K562 (cell line): Measurements from ENCODE around the gene TSGA10. TPM values are rescaled to one million over a fixed set of nuclear protein-coding genes. Genes with fewer than 3 reads are reported as not detected.
A peak's percentile ranks its signal among the peaks of the same experiment; 100 is the strongest.
"Not testable (repeated sequence)": the region's sequence is repeated elsewhere in the genome, so short reads cannot be mapped to it uniquely, and the experiment has no call there.

Source experiments
- ATAC-seq: fragments of 200-7000 bp; cut with Tn5 transposase; 3 replicates; pipeline ENCODE4 v1.9.1; 2020; ENCODE audit warnings: moderate library complexity
- BruUV-seq: library from RNA; stranded (reverse); fragments of 400-500 nt; replicated peaks from 2 replicates; lab custom pipeline; 2021; lab: Mats Ljungman, UMichigan
- CTCF ChIA-PET: fragments of 300-600 bp; formaldehyde crosslinking; extraction: SDS; loops from one replicate; lab custom pipeline; 2021; ENCODE audit warnings: low intra/inter-chr PET ratio; lab: Yijun Ruan, JAX
- POLR2A ChIA-PET: fragments of 300-600, 350-650 bp; sonication (Branson Sonifier 250); formaldehyde crosslinking; extraction: SDS; loops from one replicate; lab custom pipeline; 2021; ENCODE audit warnings: antibody characterized with exemption, inconsistent platforms; lab: Yijun Ruan, JAX
- DNase-seq, 4 experiments: peaks; one replicate each; pipeline versions ENCODE4 v3.0.0 to v3.0.0-alpha.2; 2011 to 2018; ENCODE audit warnings: low spot score in 3 of 4, mixed read lengths in 3 of 4; ENCODE audit errors: extremely low read depth in 1 of 4
- FAIRE-seq: peaks from 2 replicates; lab custom pipeline; 2011; peaks lifted over from hg19 to GRCh38; lab: Jason Lieb, UNC
- H2AFZ ChIP-seq: 2 replicates; pipeline ENCODE4 v1.6.0; 2011; ENCODE audit warnings: low read depth, low read length, control low read depth, inconsistent platforms
- H3K27ac ChIP-seq: fragments of 200-600 bp; 3 replicates; pipeline ENCODE4 v1.8.0; 2011; ENCODE audit warnings: low read depth, mild to moderate bottlenecking, control low read depth, inconsistent platforms, low read length, moderate library complexity, mixed read lengths; ENCODE audit errors: extremely low read depth
- H3K27me3 ChIP-seq, 2 experiments: fragments of 300-600 bp in 1 of 2; 2 replicates in 1 of 2; 3 replicates in 1 of 2; pipeline versions ENCODE4 v1.6.0 to v1.8.0; 2011; ENCODE audit warnings: inconsistent platforms in 2 of 2, low read length in 2 of 2, mild to moderate bottlenecking in 1 of 2, mixed read lengths in 1 of 2, moderate library complexity in 1 of 2; ENCODE audit not compliant: control insufficient read depth in 2 of 2, insufficient read depth in 2 of 2
- H3K36me3 ChIP-seq: fragments of 300-600 bp; 3 replicates; pipeline ENCODE4 v1.8.0; 2011; ENCODE audit warnings: mild to moderate bottlenecking, low read length, inconsistent platforms; ENCODE audit not compliant: control insufficient read depth, insufficient read depth
- H3K4me1 ChIP-seq, 2 experiments: fragments of 200-600 bp in 1 of 2; replicated peaks in 1 of 2; 2 replicates in 1 of 2; 3 replicates in 1 of 2; pipeline versions ENCODE4 v1.5.1 to v1.8.0; 2011; ENCODE audit warnings: inconsistent platforms in 2 of 2, low read length in 2 of 2, mild to moderate bottlenecking in 1 of 2, mixed read lengths in 1 of 2, moderate library complexity in 1 of 2; ENCODE audit not compliant: control insufficient read depth in 2 of 2, insufficient read depth in 2 of 2
- H3K4me2 ChIP-seq: 2 replicates; pipeline ENCODE4 v1.6.1; 2011; ENCODE audit warnings: low read length, control low read depth, inconsistent platforms, mixed read lengths; ENCODE audit not compliant: insufficient read depth
- H3K4me3 ChIP-seq: fragments of 200-600 bp; sonication (generic), shearing (Covaris generic); 2 replicates; pipeline ENCODE4 v1.5.1; 2016; ENCODE audit warnings: control low read depth, inconsistent platforms
- H3K79me2 ChIP-seq: fragments of 200-600 bp; 3 replicates; pipeline ENCODE4 v1.8.0; 2011; ENCODE audit warnings: low read length, inconsistent platforms; ENCODE audit not compliant: control insufficient read depth, insufficient read depth
- H3K9ac ChIP-seq, 2 experiments: 2 replicates each; pipeline versions ENCODE4 v1.6.0 to v1.6.1; 2011; ENCODE audit warnings: low read depth in 2 of 2, low read length in 2 of 2, control low read depth in 1 of 2, inconsistent platforms in 1 of 2, mild to moderate bottlenecking in 1 of 2, mixed read lengths in 1 of 2; ENCODE audit not compliant: insufficient read depth in 1 of 2
- H3K9me1 ChIP-seq: one replicate; pipeline ENCODE4 v1.6.0; 2011; ENCODE audit warnings: inconsistent platforms, mild to moderate bottlenecking, low read length, moderate library complexity; ENCODE audit not compliant: control insufficient read depth, insufficient read depth
- H3K9me3 ChIP-seq: replicated peaks from 2 replicates; pipeline ENCODE4 v1.5.1; 2011; ENCODE audit warnings: low read depth, low read length, inconsistent platforms; ENCODE audit not compliant: control insufficient read depth, insufficient read depth
- H4K20me1 ChIP-seq: replicated peaks from 2 replicates; pipeline ENCODE4 v1.6.1; 2011; ENCODE audit warnings: low read length, inconsistent platforms, mixed read lengths; ENCODE audit not compliant: control insufficient read depth, insufficient read depth
- GTF2E2 ChIP-seq: fragments of 200-800 bp; sonication (Bioruptor generic); IDR thresholded peaks from 2 replicates; pipeline ENCODE4 v1.6.1; 2016; ENCODE audit warnings: missing genetic modification characterization, missing compliant biosample characterization
- NR3C1 ChIP-seq: sonication (generic); formaldehyde crosslinking; IDR thresholded peaks from 2 replicates; pipeline ENCODE4 v1.8.1; 2022; ENCODE audit warnings: missing genetic modification reagents
- SP2 ChIP-seq: IDR thresholded peaks from 2 replicates; pipeline ENCODE4 v1.6.1; 2011; ENCODE audit warnings: mild to moderate bottlenecking, low read depth, low read length, moderate library complexity; ENCODE audit not compliant: poor library complexity, severe bottlenecking; ENCODE audit errors: extremely low read depth
- ZNF133 ChIP-seq: fragments of 250-450 bp; sonication (Bioruptor Pico); IDR thresholded peaks from 2 replicates; pipeline ENCODE4 v1.4.0; 2020; ENCODE audit warnings: mild to moderate bottlenecking
- ZNF146 ChIP-seq: IDR thresholded peaks from one replicate; pipeline ENCODE4 v1.6.1; 2018; ENCODE audit warnings: missing compliant biosample characterization; ENCODE audit not compliant: unreplicated experiment
- ZNF512 ChIP-seq: IDR thresholded peaks from 2 replicates; pipeline ENCODE4 v1.6.1; 2016; ENCODE audit warnings: missing genetic modification characterization, missing compliant biosample characterization
- WGBS: fragments of 100-300 bp; shearing (Covaris generic); methylation state at CpG from one replicate; pipeline ENCODE4 v1.1.6; 2016; ENCODE audit warnings: low coverage, mixed read lengths; ENCODE audit not compliant: insufficient coverage; ENCODE audit errors: missing lambda C conversion rate; 5-methylcytosine and 5-hydroxymethylcytosine counted together
- in situ Hi-C: fragments of 300-500 bp; cut with MboI; formaldehyde crosslinking; loops from 4 replicates; pipeline ENCODE4 v1.15.0; 2018; ENCODE audit warnings: inconsistent platforms, mixed read lengths
- intact Hi-C: fragments of 100-400 bp; cut with micrococcal nuclease; formaldehyde crosslinking; loops from 2 replicates; pipeline ENCODE4 v1.14.2; 2022
- polyA plus RNA-seq, 8 experiments: library from polyadenylated mRNA; depleted of rRNA in 4 of 8; stranded (reverse) in 5 of 8; unstranded in 3 of 8; fragments of >200 nt; fragmentation: Nextera tagmentation in 2 of 8; fragmentation: Illumina TruSeq in 1 of 8; extraction: Ambion mirVana in 2 of 8; extraction: Trizol in 1 of 8; gene quantifications; 2 replicates each; pipeline versions ENCODE4 v1.2.1 to v1.2.3, GENCODE V29; 2011 to 2014; ENCODE audit warnings: inconsistent platforms in 1 of 8, missing spikeins in 1 of 8
- total RNA-seq, 7 experiments: library from RNA; depleted of rRNA in 6 of 7; stranded (reverse); fragments of >200 nt in 6 of 7; fragmentation: Illumina TruSeq in 2 of 7; extraction: Trizol in 2 of 7; gene quantifications; 2 replicates each; pipeline versions ENCODE4 v1.2.1 to v1.2.3, GENCODE V29; 2011 to 2021; ENCODE audit warnings: low replicate concordance in 1 of 7

TSGA10 gene
- total and polyA plus RNA-seq, 9 of the 15 experiments (the other 6 are each of a cell fraction or from before 2014, with no cell fraction given), result 2.1 to 11.3 (median 3.2) TPM

GRCh38 chr2:99066075-99066958, 88.4 kb downstream of the TSGA10 start (continued):
- TF ChIP-seq SP2 (no peak), ZNF133 (CRISPR knock-in tag) (no peak), ZNF512 (tag) (0 out of 2 replicates have a peak, but pooled peaks have one; percentile 2), NR3C1 (CRISPR knock-in tag) (no peak), GTF2E2 (tag) (no peak)

- TF ChIP-seq ZNF146 (CRISPR knock-in tag), result peak; percentile 72
- DNase-seq, H3K4me2 ChIP-seq, CTCF ChIA-PET, in situ Hi-C loops, H3K4me1 ChIP-seq, H3K4me3 ChIP-seq, POLR2A ChIA-PET, H3K9me1 ChIP-seq, H3K27me3 ChIP-seq, H3K9ac ChIP-seq, intact Hi-C loops, H3K27ac ChIP-seq, H3K36me3 ChIP-seq, BruUV-seq, H3K79me2 ChIP-seq, ATAC-seq, FAIRE-seq, H4K20me1 ChIP-seq, H2AFZ ChIP-seq, H3K9me3 ChIP-seq: not testable (repeated sequence)
- 6% methylated on average over 6 of the region's 6 CpGs for WGBS
Observed at GRCh38 chr2:99049187-99049586, 105.6 kb downstream of the TSGA10 start.

GRCh38 chr2:99040736-99041300, 113.9 kb downstream of the TSGA10 start:
- H3K4me2 ChIP-seq, H2AFZ ChIP-seq, H3K9me3 ChIP-seq, BruUV-seq, H3K27me3 ChIP-seq, H3K4me1 ChIP-seq, intact Hi-C loops, H4K20me1 ChIP-seq, CTCF ChIA-PET, H3K4me3 ChIP-seq, in situ Hi-C loops, H3K9ac ChIP-seq, H3K9me1 ChIP-seq, DNase-seq, H3K79me2 ChIP-seq, H3K27ac ChIP-seq, ATAC-seq, H3K36me3 ChIP-seq, FAIRE-seq, POLR2A ChIA-PET: not testable (repeated sequence)
- 0% methylated on average over 2 of the region's 2 CpGs for WGBS
